ENCODE results near the gene ADD3. TPM values are rescaled to one million over a fixed set of nuclear protein-coding genes. Genes with fewer than 3 reads are reported as not detected.
A peak's percentile ranks its signal among the peaks of the same experiment; 100 is the strongest.

Gene ADD3
- total RNA-seq, 1 donor from 2014 or later, result 113 TPM

- no peaks in the 10 kb centered on the region for H3K9me3 ChIP-seq (ENCODE audit: control insufficient read depth in 3 of 3, low read length in 3 of 3)
- H3K27ac ChIP-seq (ENCODE audit: low read depth, low read length), result no peak overlapping the region
- H3K36me3 ChIP-seq (ENCODE audit: control insufficient read depth in 3 of 3, insufficient read depth in 3 of 3, low read length in 3 of 3), result no peaks in the 10 kb centered on the region
- peaks cover 10 to 21% (median 20%) of the 10 kb centered on the region in 3 donors for H3K4me1 ChIP-seq (ENCODE audit: control insufficient read depth in 3 of 3, insufficient read depth in 3 of 3, low read length in 3 of 3)
- H3K9ac ChIP-seq (ENCODE audit: low read depth in 1 of 3, low read length in 3 of 3), result no peak overlapping the region
- H3K27me3 ChIP-seq (ENCODE audit: control insufficient read depth in 3 of 3, insufficient read depth in 3 of 3, low read length in 3 of 3), result no peaks in the 10 kb centered on the region
- no peak overlapping the region for H3K4me3 ChIP-seq (ENCODE audit: low read length in 3 of 3)
Observed at GRCh38 chr10:110011681-110012080, 3.9 kb downstream of the ADD3 start.

DNA sequence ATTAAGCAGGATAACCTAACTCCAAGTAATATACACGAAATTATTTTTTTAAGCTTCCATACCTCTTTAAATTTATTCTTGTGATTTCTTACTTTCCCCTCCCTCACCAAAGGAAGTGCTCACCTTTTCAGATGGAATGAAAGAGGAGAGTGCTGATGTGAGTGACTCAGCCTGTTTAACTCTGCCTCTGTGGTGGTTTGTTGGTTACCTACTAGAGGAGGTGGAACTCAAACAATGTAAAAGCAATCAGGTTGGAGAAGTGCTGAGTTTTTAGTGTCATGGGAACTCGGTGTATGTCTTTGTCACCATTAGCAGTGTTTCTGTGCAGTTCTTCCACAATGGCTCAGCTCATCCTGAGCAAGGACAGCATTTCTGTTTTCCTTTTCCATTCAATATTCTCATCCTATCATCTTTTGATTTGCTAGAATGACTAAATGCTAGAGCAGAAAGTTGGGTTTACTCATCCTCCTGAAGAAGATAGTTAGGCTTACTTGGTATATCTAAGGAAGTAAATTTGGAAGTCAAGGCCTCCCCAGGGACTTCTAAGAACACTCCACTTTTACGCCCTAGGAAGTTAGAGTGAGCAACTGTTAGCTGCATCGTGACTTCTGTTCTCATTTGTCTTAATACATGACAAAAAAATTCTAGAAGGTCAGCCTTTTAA is 6.0 kb downstream of the ADD3 start:
- Histone ChIP-seq H3K9ac (ENCODE audit: low read depth in 1 of 3, low read length in 3 of 3) (no peak overlapping the region), H3K4me1 (ENCODE audit: control insufficient read depth in 3 of 3, insufficient read depth in 3 of 3, low read length in 3 of 3) (peaks cover 4 to 14% (median 10%) of the 10 kb centered on the region in 3 donors), H3K36me3 (ENCODE audit: control insufficient read depth in 3 of 3, insufficient read depth in 3 of 3, low read length in 3 of 3) (no peaks in the 10 kb centered on the region), H3K4me3 (ENCODE audit: low read length in 3 of 3) (no peak overlapping the region), H3K27me3 (ENCODE audit: control insufficient read depth in 3 of 3, insufficient read depth in 3 of 3, low read length in 3 of 3) (no peaks in the 10 kb centered on the region), H3K27ac (ENCODE audit: low read depth, low read length) (no peak overlapping the region), H3K9me3 (ENCODE audit: control insufficient read depth in 3 of 3, low read length in 3 of 3) (no peaks in the 10 kb centered on the region)

DNA sequence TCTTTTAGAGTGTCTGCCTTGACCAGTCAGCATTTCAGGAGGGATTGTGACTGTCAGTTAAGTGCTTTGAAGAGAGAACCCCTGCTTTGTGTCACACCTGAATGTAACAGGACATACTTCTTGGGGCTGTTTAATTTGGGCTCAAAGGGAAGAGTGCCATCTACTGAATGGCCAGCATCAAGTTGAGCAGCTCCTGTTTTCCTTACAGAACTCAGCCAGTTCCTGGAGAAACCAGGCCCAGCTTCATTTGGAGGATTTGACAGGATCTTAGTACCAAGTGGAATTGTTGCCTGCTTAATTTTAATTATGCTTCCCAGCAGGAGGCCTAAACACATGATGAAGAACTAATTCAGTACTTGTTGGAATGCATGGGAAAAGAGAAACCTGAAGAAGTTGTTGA is 8.3 kb downstream of the ADD3 start:
- no peaks in the 10 kb centered on the region for H3K27me3 ChIP-seq (ENCODE audit: control insufficient read depth in 3 of 3, insufficient read depth in 3 of 3, low read length in 3 of 3)
- H3K27ac ChIP-seq (ENCODE audit: low read depth, low read length), result no peak overlapping the region
- no peak overlapping the region for H3K4me3 ChIP-seq (ENCODE audit: low read length in 3 of 3)
- no peaks in the 10 kb centered on the region for H3K9me3 ChIP-seq (ENCODE audit: control insufficient read depth in 3 of 3, low read length in 3 of 3)
- no peaks in the 10 kb centered on the region for H3K36me3 ChIP-seq (ENCODE audit: control insufficient read depth in 3 of 3, insufficient read depth in 3 of 3, low read length in 3 of 3)
- peaks cover 0 to 7% (median 0%) of the 10 kb centered on the region in 3 donors for H3K4me1 ChIP-seq (ENCODE audit: control insufficient read depth in 3 of 3, insufficient read depth in 3 of 3, low read length in 3 of 3)
- H3K9ac ChIP-seq (ENCODE audit: low read depth in 1 of 3, low read length in 3 of 3), result no peak overlapping the region

DNA sequence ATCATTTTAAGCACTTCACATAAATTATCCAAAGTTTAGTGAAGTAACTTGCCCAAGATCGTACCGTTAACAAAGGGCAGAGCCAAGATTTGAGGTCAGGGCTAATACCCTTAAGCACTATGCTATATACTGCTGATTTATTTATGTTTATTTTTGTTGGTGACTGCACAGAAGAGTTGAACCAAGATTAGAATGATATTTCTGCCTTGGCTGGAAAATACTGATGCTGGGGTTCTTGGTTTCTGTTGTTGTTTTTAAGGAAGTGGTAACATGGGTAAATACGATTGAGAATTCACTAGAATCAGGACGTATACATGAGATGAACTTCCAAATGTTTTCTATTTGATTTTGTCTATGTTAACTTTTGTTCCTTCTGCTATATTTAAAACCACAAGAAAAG is 9.3 kb downstream of the ADD3 start:
- H3K9me3 ChIP-seq (ENCODE audit: control insufficient read depth in 3 of 3, low read length in 3 of 3), result no peaks in the 10 kb centered on the region
- peak overlapping the region in 1 of 3 donors; percentile 30 for H3K9ac ChIP-seq (ENCODE audit: low read depth in 1 of 3, low read length in 3 of 3)
- H3K27ac ChIP-seq (ENCODE audit: low read depth, low read length), result no peak overlapping the region
- H3K36me3 ChIP-seq (ENCODE audit: control insufficient read depth in 3 of 3, insufficient read depth in 3 of 3, low read length in 3 of 3), result no peaks in the 10 kb centered on the region
- H3K27me3 ChIP-seq (ENCODE audit: control insufficient read depth in 3 of 3, insufficient read depth in 3 of 3, low read length in 3 of 3), result no peaks in the 10 kb centered on the region
- H3K4me3 ChIP-seq (ENCODE audit: low read length in 3 of 3), result no peak overlapping the region
- peaks cover 0 to 7% (median 0%) of the 10 kb centered on the region in 3 donors for H3K4me1 ChIP-seq (ENCODE audit: control insufficient read depth in 3 of 3, insufficient read depth in 3 of 3, low read length in 3 of 3)

DNA sequence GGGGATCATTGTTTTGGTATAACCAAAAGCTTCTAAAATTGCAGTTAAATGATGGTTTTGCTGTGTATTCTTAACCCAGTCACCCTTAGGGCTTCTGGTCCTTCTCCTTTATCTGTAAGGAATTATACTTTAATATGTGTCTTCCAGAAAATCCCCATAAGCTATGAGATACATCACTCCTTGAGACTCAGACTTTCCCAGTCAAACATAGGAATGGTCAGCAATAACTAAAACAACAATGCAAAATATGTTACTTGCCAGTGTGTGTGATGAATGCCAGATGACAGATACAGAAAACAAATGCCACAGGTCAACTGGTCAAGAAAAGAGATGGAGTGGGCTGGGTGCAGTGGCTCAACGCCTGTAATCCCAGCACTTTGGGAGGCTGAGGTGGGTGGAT is 10.1 kb downstream of the ADD3 start:
- H3K27ac ChIP-seq (ENCODE audit: low read depth, low read length), result no peak overlapping the region
- no peaks in the 10 kb centered on the region for H3K36me3 ChIP-seq (ENCODE audit: control insufficient read depth in 3 of 3, insufficient read depth in 3 of 3, low read length in 3 of 3)
- no peaks in the 10 kb centered on the region for H3K27me3 ChIP-seq (ENCODE audit: control insufficient read depth in 3 of 3, insufficient read depth in 3 of 3, low read length in 3 of 3)
- no peak overlapping the region for H3K4me3 ChIP-seq (ENCODE audit: low read length in 3 of 3)
- peaks cover 0 to 7% (median 0%) of the 10 kb centered on the region in 3 donors for H3K4me1 ChIP-seq (ENCODE audit: control insufficient read depth in 3 of 3, insufficient read depth in 3 of 3, low read length in 3 of 3)
- H3K9ac ChIP-seq (ENCODE audit: low read depth in 1 of 3, low read length in 3 of 3), result no peak overlapping the region
- H3K9me3 ChIP-seq (ENCODE audit: control insufficient read depth in 3 of 3, low read length in 3 of 3), result no peaks in the 10 kb centered on the region

DNA sequence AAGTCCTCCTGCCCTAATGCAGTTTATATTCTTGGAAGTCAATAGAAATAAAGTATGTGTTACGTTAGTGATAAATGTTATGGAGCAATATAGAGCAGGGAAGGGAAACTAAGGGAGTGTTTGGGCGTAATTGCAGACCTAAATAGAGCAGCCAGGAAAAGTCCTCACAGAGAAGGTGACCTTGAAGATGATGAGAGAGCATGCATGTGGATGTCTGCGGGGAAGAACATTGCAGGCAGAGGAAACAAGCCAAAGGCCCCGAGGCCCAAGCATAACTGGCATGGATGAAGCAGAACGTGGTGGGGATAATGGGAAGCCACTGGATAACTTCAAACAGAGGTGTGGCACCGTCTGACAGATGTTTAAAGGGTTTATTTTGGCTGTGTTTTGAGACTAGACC is 12.5 kb downstream of the ADD3 start:
- no peaks in the 10 kb centered on the region for H3K27me3 ChIP-seq (ENCODE audit: control insufficient read depth in 3 of 3, insufficient read depth in 3 of 3, low read length in 3 of 3)
- H3K27ac ChIP-seq (ENCODE audit: low read depth, low read length), result no peak overlapping the region
- H3K9me3 ChIP-seq (ENCODE audit: control insufficient read depth in 3 of 3, low read length in 3 of 3), result no peaks in the 10 kb centered on the region
- no peak overlapping the region for H3K9ac ChIP-seq (ENCODE audit: low read depth in 1 of 3, low read length in 3 of 3)
- no peak overlapping the region for H3K4me3 ChIP-seq (ENCODE audit: low read length in 3 of 3)
- peaks cover 0 to 4% (median 0%) of the 10 kb centered on the region in 3 donors for H3K4me1 ChIP-seq (ENCODE audit: control insufficient read depth in 3 of 3, insufficient read depth in 3 of 3, low read length in 3 of 3)
- H3K36me3 ChIP-seq (ENCODE audit: control insufficient read depth in 3 of 3, insufficient read depth in 3 of 3, low read length in 3 of 3), result no peaks in the 10 kb centered on the region

DNA sequence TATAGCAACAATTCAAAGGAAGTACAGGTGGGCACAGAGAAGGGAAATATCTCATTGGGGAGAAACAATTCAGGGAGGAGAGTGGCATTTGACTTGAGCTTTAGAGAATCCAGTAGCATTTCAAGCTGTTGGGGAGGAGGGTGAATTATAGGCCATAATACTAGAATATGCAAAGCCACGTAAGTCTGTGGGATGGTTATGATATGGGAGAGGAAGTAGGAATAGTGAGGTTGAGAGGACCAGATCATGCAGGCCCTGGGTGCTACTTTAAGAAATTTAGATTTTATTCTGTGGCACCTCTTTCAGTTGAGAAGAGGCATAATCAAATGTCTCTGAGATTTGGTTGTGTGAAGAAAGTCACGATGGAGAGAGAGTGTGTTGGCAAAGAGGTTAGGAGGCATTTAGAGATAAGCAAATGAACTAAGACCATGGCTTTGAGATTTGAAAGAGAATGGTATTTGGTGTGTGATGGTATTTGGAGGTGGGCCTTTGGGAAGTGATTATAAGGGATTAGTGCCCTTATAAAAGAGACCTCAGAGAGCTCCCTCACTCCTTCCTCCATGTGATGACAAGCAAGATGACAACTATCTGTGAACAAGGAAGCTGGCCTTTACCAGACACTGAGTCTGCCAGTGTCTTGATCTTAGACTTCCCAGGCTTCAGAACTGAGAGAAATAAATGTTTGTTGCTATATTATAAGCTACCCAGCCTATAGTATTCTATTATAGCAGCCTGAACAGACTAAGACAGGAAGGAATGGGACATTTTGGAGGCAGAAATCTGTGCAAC is 15.1 kb downstream of the ADD3 start:
- Histone ChIP-seq H3K9me3 (ENCODE audit: control insufficient read depth in 3 of 3, low read length in 3 of 3) (no peaks in the 10 kb centered on the region), H3K27ac (ENCODE audit: low read depth, low read length) (no peak overlapping the region), H3K27me3 (ENCODE audit: control insufficient read depth in 3 of 3, insufficient read depth in 3 of 3, low read length in 3 of 3) (no peaks in the 10 kb centered on the region), H3K36me3 (ENCODE audit: control insufficient read depth in 3 of 3, insufficient read depth in 3 of 3, low read length in 3 of 3) (no peaks in the 10 kb centered on the region), H3K9ac (ENCODE audit: low read depth in 1 of 3, low read length in 3 of 3) (no peak overlapping the region), H3K4me3 (ENCODE audit: low read length in 3 of 3) (no peak overlapping the region), H3K4me1 (ENCODE audit: control insufficient read depth in 3 of 3, insufficient read depth in 3 of 3, low read length in 3 of 3) (no peaks in the 10 kb centered on the region)

GRCh38 chr10:110023785-110024465 is 16.1 kb downstream of the ADD3 start:
- no peaks in the 10 kb centered on the region for H3K4me1 ChIP-seq (ENCODE audit: control insufficient read depth in 3 of 3, insufficient read depth in 3 of 3, low read length in 3 of 3)
- H3K27me3 ChIP-seq (ENCODE audit: control insufficient read depth in 3 of 3, insufficient read depth in 3 of 3, low read length in 3 of 3), result no peaks in the 10 kb centered on the region
- H3K4me3 ChIP-seq (ENCODE audit: low read length in 3 of 3), result no peak overlapping the region
- no peaks in the 10 kb centered on the region for H3K36me3 ChIP-seq (ENCODE audit: control insufficient read depth in 3 of 3, insufficient read depth in 3 of 3, low read length in 3 of 3)
- no peaks in the 10 kb centered on the region for H3K9me3 ChIP-seq (ENCODE audit: control insufficient read depth in 3 of 3, low read length in 3 of 3)
- H3K27ac ChIP-seq (ENCODE audit: low read depth, low read length), result no peak overlapping the region
- no peak overlapping the region for H3K9ac ChIP-seq (ENCODE audit: low read depth in 1 of 3, low read length in 3 of 3)

- Histone ChIP-seq H3K4me3 (ENCODE audit: low read length in 3 of 3) (no peak overlapping the region), H3K27ac (ENCODE audit: low read depth, low read length) (no peak overlapping the region), H3K27me3 (ENCODE audit: control insufficient read depth in 3 of 3, insufficient read depth in 3 of 3, low read length in 3 of 3) (no peaks in the 10 kb centered on the region), H3K4me1 (ENCODE audit: control insufficient read depth in 3 of 3, insufficient read depth in 3 of 3, low read length in 3 of 3) (peaks cover 0 to 14% (median 13%) of the 10 kb centered on the region in 3 donors), H3K9ac (ENCODE audit: low read depth in 1 of 3, low read length in 3 of 3) (no peak overlapping the region), H3K9me3 (ENCODE audit: control insufficient read depth in 3 of 3, low read length in 3 of 3) (no peaks in the 10 kb centered on the region), H3K36me3 (ENCODE audit: control insufficient read depth in 3 of 3, insufficient read depth in 3 of 3, low read length in 3 of 3) (no peaks in the 10 kb centered on the region)
Observed at GRCh38 chr10:110029450-110029849, 21.7 kb downstream of the ADD3 start.

All from skeletal muscle tissue (tissue), 4 donors.